Neuronal stem cell (in vitro differentiated cells): Measurements from ENCODE around the gene BACE2. TPM values are rescaled to one million over a fixed set of nuclear protein-coding genes. Genes with fewer than 3 reads are reported as not detected.
A peak's percentile ranks its signal among the peaks of the same experiment; 100 is the strongest.

Experiments
- DNase-seq: peaks from one replicate; pipeline ENCODE4 v3.0.0-alpha.2; 2013; ENCODE audit warnings: low spot score
- H2AFZ ChIP-seq: one replicate; pipeline ENCODE4 v1.6.1; 2013; ENCODE audit warnings: mild to moderate bottlenecking, low read length, inconsistent platforms
- H2AK5ac ChIP-seq: 2 replicates; pipeline ENCODE4 v1.6.1; 2013; ENCODE audit warnings: low read depth, mild to moderate bottlenecking, inconsistent platforms, low read length, moderate library complexity, mixed read lengths
- H2BK120ac ChIP-seq: 2 replicates; pipeline ENCODE4 v1.6.1; 2013; ENCODE audit warnings: low read depth, mild to moderate bottlenecking, inconsistent platforms, low read length, moderate library complexity, mixed read lengths
- H2BK12ac ChIP-seq: one replicate; pipeline ENCODE4 v1.6.1; 2013; ENCODE audit warnings: low read length, inconsistent platforms
- H2BK15ac ChIP-seq: 2 replicates; pipeline ENCODE4 v1.6.1; 2013; ENCODE audit warnings: mild to moderate bottlenecking, low read length, inconsistent platforms, mixed read lengths
- H2BK5ac ChIP-seq: one replicate; pipeline ENCODE4 v1.6.1; 2013; ENCODE audit warnings: inconsistent platforms, mild to moderate bottlenecking, low read length, moderate library complexity
- H3K14ac ChIP-seq: one replicate; pipeline ENCODE4 v1.6.1; 2013; ENCODE audit warnings: low read length, inconsistent platforms
- H3K18ac ChIP-seq: 2 replicates; pipeline ENCODE4 v1.6.1; 2013; ENCODE audit warnings: low read length, inconsistent platforms
- H3K23ac ChIP-seq: 2 replicates; pipeline ENCODE4 v1.6.1; 2013; ENCODE audit warnings: low read depth, mild to moderate bottlenecking, mixed read lengths, low read length, inconsistent platforms; ENCODE audit not compliant: poor library complexity
- H3K27ac ChIP-seq: replicated peaks from 3 replicates; pipeline ENCODE4 v1.5.1; 2013; ENCODE audit warnings: low read length, inconsistent platforms
- H3K27me3 ChIP-seq, 3 experiments: 2 replicates each; pipeline ENCODE4 v1.6.1; 2013; ENCODE audit warnings: low read length in 3 of 3, mild to moderate bottlenecking in 2 of 3, inconsistent platforms in 1 of 3, low read depth in 1 of 3, mixed read lengths in 1 of 3, moderate library complexity in 1 of 3; ENCODE audit not compliant: control insufficient read depth in 3 of 3, insufficient read depth in 3 of 3
- H3K36me3 ChIP-seq, 2 donors: replicated peaks in 1 of 2; 2 replicates each; pipeline ENCODE4 v1.6.1; 2013; ENCODE audit warnings: low read length in 2 of 2; ENCODE audit not compliant: control insufficient read depth in 2 of 2, insufficient read depth in 2 of 2
- H3K4ac ChIP-seq: 2 replicates; pipeline ENCODE4 v1.6.1; 2013; ENCODE audit warnings: inconsistent platforms, mild to moderate bottlenecking, low read length, moderate library complexity
- H3K4me1 ChIP-seq, 2 donors: 1 replicate in 1 of 2; 2 replicates in 1 of 2; pipeline ENCODE4 v1.6.1; 2013; ENCODE audit warnings: low read length in 2 of 2, low read depth in 1 of 2; ENCODE audit not compliant: control insufficient read depth in 2 of 2, insufficient read depth in 1 of 2
- H3K4me2 ChIP-seq: one replicate; pipeline ENCODE4 v1.6.1; 2013; ENCODE audit warnings: mild to moderate bottlenecking, low read length, inconsistent platforms; ENCODE audit not compliant: insufficient read depth, poor library complexity, severe bottlenecking
- H3K4me3 ChIP-seq, 2 donors: 2 replicates each; pipeline ENCODE4 v1.5.1; 2013; ENCODE audit warnings: low read length in 2 of 2, mild to moderate bottlenecking in 2 of 2, inconsistent platforms in 1 of 2, moderate library complexity in 1 of 2
- H3K79me1 ChIP-seq: one replicate; pipeline ENCODE4 v1.6.1; 2013; ENCODE audit warnings: low read depth, mild to moderate bottlenecking, inconsistent platforms, low read length, moderate library complexity
- H3K9ac ChIP-seq: one replicate; pipeline ENCODE4 v1.6.1; 2013; ENCODE audit warnings: mild to moderate bottlenecking, low read depth, low read length, inconsistent platforms; ENCODE audit not compliant: poor library complexity
- H3K9me3 ChIP-seq, 2 donors: replicated peaks in 1 of 2; 2 replicates each; pipeline versions ENCODE3 to v1.6.1; 2013; ENCODE audit warnings: low read length in 2 of 2, mild to moderate bottlenecking in 2 of 2, inconsistent platforms in 1 of 2, low read depth in 1 of 2, mixed read lengths in 1 of 2, moderate library complexity in 1 of 2; ENCODE audit not compliant: control insufficient read depth in 2 of 2, insufficient read depth in 1 of 2
- H4K8ac ChIP-seq: one replicate; pipeline ENCODE4 v1.6.1; 2013; ENCODE audit warnings: low read depth, mild to moderate bottlenecking, inconsistent platforms, low read length, moderate library complexity
- H4K91ac ChIP-seq: one replicate; pipeline ENCODE4 v1.6.1; 2013; ENCODE audit warnings: low read length, low read depth, mild to moderate bottlenecking, inconsistent platforms; ENCODE audit not compliant: poor library complexity
- WGBS, 2 donors: extraction: QIAGEN DNeasy Blood & Tissue Kit; methylation state at CpG; one replicate each; pipeline ENCODE4 v1.1.7; 2013; ENCODE audit warnings: missing lambda C conversion rate in 2 of 2, mixed read lengths in 1 of 2; ENCODE audit not compliant: insufficient read length in 2 of 2, insufficient replicate concordance in 1 of 2; ENCODE audit errors: extremely low coverage in 2 of 2; 5-methylcytosine and 5-hydroxymethylcytosine counted together
- small RNA-seq: library from polyadenylated mRNA; stranded (forward); fragments of <200 nt; extraction: miRNeasy Mini kit (QIAGEN cat#:217004); gene quantifications from one replicate; pipeline ENCODE3, GENCODE V24; 2013; ENCODE audit not compliant: insufficient read depth

BACE2 gene

DNA sequence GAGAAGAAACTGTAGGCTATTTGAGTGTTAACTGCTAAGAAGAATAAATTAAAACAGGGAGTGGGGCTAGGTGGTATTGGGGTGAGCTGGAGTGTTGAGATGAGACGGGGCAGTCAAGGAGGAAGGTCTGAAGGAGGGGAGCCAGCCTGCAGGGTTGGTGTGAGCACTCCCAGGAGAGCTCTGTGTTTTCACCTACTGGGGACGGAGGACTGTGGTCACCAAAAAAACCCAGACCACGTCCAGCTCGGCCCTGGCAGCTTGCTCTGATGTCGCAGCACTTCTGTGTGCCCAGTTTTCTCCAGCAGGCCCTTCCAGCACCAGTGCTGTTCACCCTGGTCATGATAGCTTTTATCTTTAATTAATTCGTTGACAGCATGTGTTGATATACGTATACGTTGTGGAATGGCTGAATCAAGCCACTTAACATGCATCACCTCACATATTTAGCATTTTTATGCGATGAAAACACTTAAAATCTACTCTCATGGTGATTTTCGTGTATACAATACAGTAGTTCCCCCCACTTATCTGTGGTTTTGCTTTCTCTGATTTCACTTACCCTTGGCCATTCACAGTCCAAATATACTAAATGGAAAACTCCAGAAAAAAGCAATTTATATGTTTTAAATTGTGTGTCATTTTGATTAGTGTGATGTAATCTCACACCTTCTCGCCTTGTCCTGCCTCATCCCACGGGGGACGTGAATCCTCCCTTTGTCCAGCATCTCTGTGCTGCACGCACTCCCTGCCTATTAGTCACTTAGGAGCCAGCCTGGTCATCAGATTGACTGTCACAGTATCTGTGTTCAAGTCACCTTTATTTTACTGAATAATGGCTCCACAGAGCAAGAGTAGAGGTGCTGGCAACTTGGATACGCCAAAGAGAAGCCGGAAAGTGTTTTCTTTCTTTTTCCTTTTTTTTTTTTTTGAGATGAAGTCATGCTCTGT is 161.0 kb downstream of the BACE2 start:
- Histone ChIP-seq H2AK5ac (no peak overlapping the region), H3K27me3 (no peaks in the 10 kb centered on the region), H3K27ac (no peak overlapping the region), H3K36me3 (no peaks in the 10 kb centered on the region), H3K4me1 (no peaks in the 10 kb centered on the region), H3K9me3 (no peaks in the 10 kb centered on the region), H3K4me2 (no peak overlapping the region), H3K23ac (no peak overlapping the region), H2BK12ac (no peak overlapping the region), H3K4ac (no peak overlapping the region), H4K8ac (no peak overlapping the region), H3K18ac (peak overlapping the region; percentile 29), H2AFZ (no peak overlapping the region), H4K91ac (no peak overlapping the region), H3K9ac (no peak overlapping the region), H3K14ac (no peak overlapping the region), H3K79me1 (no peaks in the 10 kb centered on the region), H2BK5ac (no peak overlapping the region), H3K4me3 (no peak overlapping the region), H2BK120ac (no peak overlapping the region), H2BK15ac (no peak overlapping the region)
- DNase-seq, result no peak
- WGBS, 2 donors, result no CpG with 5 or more reads among the region's 16 CpGs

Small RNA genes lying within 50 kb of the gene (small RNA-seq; reads per million reads assigned to genes)
- gene MIR3197, result not detected
